LNCAP (cell line): ENCODE measurements around the gene MCRIP1.
A peak's percentile ranks its signal among the peaks of the same experiment; 100 is the strongest.

Experiments
- CTCF ChIP-seq: fragments of 450-650 bp; IDR thresholded peaks from 2 replicates; pipeline ENCODE4 v1.5.1; 2017; ENCODE audit warnings: mild to moderate bottlenecking

Gene MCRIP1

GRCh38 chr17:81869221-81870130, 36.4 kb upstream of the MCRIP1 start:
- peak; percentile 89 for TF ChIP-seq CTCF

GRCh38 chr17:81868674-81869220, 35.7 kb upstream of the MCRIP1 start:
- TF ChIP-seq CTCF, result no peak

- no peak for TF ChIP-seq CTCF
Observed at GRCh38 chr17:81867991-81868673, 35.0 kb upstream of the MCRIP1 start.

DNA sequence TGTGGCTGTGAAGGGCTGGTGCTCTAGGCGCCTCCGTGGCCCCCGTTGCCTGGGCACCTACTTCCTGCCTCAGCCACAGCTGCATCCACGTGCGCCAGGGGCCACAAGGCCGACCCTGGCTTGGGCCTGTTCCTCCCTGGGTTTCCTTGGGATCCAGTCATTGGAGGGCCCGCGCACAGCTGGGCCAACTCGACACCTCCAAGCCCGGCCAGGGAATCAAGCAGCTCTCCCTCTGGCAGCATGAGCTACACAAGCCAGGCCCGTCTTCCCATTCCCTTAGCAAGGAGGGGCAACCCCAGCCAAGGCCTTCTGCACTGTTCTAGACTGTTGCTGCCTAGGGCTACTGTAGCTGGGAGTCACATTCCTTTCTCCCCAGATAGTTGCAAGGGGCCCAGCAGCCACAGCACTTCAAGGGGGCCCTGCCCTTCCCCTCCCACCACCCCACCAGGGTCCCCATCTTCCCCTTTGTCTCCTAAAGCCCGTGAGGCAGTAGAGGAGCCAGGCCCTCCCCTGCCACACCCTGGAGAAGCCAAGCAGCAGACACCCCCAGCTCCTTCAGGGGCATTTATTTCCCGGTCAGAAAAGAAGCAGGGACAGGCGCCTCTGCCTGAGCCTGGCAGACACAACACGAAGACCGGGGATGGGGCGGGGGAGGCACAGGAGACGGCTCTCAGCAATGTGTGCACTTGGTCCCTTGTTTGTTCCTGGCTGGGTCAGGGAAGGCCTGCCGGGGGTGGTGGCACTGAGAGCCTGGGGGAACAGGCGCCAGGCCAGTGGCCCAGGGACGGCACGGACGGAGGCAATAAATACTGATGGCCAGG, 34.3 kb upstream of the MCRIP1 start:
- TF ChIP-seq CTCF, result no peak

DNA sequence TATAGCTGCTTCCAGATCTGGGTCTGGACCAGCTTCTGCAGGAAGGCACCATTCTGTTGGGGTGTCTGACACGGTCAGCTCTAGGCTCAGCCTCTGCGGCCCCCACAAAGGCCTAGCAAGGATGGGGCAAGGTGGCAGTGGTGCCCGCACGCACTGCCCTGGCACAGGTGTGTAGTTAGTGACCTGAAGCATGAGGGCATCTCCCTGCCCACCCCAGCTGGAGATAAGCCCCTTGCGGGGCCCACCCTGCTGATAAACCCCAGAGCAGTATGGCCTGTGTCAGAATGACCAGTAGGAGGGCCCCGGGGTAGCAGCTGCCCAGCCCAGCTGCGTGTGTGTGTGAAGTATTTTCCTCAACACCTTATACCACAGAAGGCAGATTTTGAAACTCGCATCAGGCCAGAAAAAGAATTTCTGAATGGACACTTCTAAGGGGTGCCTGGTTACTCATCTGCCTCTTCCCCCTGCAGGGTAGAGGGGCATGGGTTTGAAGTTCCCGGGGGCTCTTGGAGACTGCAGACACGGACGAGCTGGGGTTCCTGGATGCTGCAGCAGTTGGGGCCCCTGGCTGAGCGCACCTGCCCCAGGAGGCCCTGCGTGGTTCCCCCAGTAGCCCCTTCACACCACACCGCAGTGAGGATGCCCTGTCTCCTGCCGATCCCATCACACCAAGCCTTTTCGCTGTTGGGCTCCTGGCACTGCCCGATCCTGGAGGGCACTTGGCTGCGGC, 33.5 kb upstream of the MCRIP1 start:
- TF ChIP-seq CTCF, result no peak

DNA sequence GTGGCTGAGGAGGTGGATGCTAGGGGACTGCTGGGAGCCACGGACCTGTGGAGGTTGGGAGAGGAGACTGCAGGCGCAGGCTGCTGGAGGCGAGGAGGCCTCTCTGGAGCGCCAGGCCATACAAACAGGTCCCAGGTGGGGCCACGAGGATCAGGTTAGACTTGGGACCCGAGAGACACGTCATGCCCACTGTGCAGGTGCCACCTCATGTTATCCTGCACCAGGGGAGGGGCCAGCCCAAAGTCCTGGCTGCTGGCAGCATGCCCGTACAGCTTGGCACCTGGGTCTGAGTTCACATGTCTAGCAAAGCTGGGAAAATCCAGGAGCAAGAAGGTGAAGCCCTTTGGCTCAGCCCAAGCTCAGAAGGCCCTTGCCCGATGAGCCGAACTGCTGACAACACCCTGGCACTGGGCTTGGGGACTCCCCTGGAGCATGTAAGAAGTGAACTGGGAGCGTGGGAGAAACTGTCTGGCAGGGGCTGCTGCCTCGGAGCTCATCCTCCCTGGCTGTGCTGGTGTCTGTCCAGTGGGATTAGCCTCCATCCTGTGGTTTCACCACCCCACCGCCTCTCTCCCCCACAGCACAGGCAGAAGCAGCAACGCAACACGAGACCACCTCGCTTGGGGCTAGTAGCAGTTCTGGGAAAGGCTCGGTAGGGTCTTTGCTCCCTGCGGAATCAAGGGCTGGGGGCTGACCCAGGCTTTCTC, 32.8 kb upstream of the MCRIP1 start:
- no peak for TF ChIP-seq CTCF
